ENCODE measurements around the gene TMSB4Y. TPM values are rescaled to one million over a fixed set of nuclear protein-coding genes. Genes with fewer than 3 reads are reported as not detected.

Gene TMSB4Y
- total RNA-seq, result under 1 TPM in 1 of 2 donors, not detected in 1; 0.95 TPM

- H3K27me3 Mint-ChIP-seq, result no peaks in the 10 kb centered on the region
- no peaks in the 10 kb centered on the region for H3K9me3 Mint-ChIP-seq
- H3K27ac Mint-ChIP-seq, result peak within 1 kb of the TSS in 1 of 2 donors; percentile 93
- ATAC-seq (peak in 1 of 2 donors; percentile 97), DNase-seq (ENCODE audit: low spot score) (no peak)
- peaks cover 0 to 5% of the 10 kb centered on the region in 2 donors for H3K4me1 Mint-ChIP-seq (ENCODE audit: low read depth in 2 of 2)
- H3K36me3 Mint-ChIP-seq, result no peaks in the 10 kb centered on the region
- H3K4me3 Mint-ChIP-seq, result peak within 1 kb of the TSS; percentile 86
Observed at GRCh38 chrY:13703568-13703968, at the start of gene TMSB4Y. TMSB4Y (plus strand) TSS chrY:13703899.

DNA sequence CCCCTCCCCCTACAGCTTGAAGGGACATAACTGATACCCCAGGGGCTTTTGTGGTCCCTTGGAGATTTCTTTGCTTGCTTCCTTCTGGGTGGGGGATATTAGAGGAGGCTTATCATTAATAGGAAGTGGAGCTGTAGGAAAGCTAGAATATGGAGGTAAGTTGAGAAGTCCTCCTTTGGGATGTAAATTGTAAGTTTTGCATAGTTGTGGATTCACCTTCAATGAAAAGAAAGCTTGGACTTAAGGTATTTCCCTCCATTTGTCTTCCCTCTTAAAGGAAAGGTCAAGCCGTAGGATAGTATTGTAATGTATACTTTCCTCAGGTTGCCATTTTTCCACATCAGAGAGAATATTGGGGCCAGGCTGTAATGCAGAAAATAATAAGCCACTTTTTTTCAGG is 39.5 kb upstream of the TMSB4Y start:
- Mint-ChIP-seq H3K36me3 (no peaks in the 10 kb centered on the region), H3K9me3 (no peaks in the 10 kb centered on the region)
- no peak for ATAC-seq

GRCh38 chrY:13671122-13671521 is 32.6 kb upstream of the TMSB4Y start:
- Mint-ChIP-seq H3K36me3 (no peaks in the 10 kb centered on the region), H3K9me3 (no peaks in the 10 kb centered on the region), H3K27ac (no peak overlapping the region), H3K4me1 (ENCODE audit: low read depth in 2 of 2) (no peaks in the 10 kb centered on the region), H3K4me3 (no peak overlapping the region), H3K27me3 (no peaks in the 10 kb centered on the region)
- no peak for DNase-seq (ENCODE audit: low spot score)
- no peak for ATAC-seq

More for the DNA sequence above, 39.5 kb upstream of the TMSB4Y start:
- peaks cover 0 to 3% of the 10 kb centered on the region in 2 donors for H3K27me3 Mint-ChIP-seq
- no peak overlapping the region for H3K27ac Mint-ChIP-seq
- H3K4me3 Mint-ChIP-seq, result no peak overlapping the region
- H3K4me1 Mint-ChIP-seq (ENCODE audit: low read depth in 2 of 2), result no peaks in the 10 kb centered on the region
- no peak for DNase-seq (ENCODE audit: low spot score)

DNA sequence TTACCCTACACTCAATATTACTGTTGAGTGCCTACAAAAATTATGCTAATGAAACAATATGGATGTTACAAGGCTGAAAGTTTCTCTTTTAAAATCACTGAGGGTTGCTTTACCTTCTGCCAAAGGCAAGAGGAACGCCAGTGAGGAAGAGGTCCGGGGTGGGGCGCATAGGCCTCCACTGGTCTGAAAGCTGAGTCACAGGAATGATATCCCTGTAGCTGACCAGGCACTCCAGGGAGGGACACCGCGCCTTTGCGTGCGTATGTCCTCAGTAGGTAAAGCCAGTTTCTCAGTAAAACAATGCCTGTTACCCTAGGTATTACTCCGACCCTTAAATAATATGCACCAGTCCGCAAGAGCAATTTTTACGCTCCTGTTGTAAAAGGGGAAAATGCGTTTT is 1.4 kb upstream of the TMSB4Y start:
- no peak for ATAC-seq
- no peaks in the 10 kb centered on the region for H3K27me3 Mint-ChIP-seq
- no peaks in the 10 kb centered on the region for H3K9me3 Mint-ChIP-seq
- no peak overlapping the region for H3K4me3 Mint-ChIP-seq
- no peak overlapping the region for H3K27ac Mint-ChIP-seq
- peaks cover 0 to 5% of the 10 kb centered on the region in 2 donors for H3K4me1 Mint-ChIP-seq (ENCODE audit: low read depth in 2 of 2)
- H3K36me3 Mint-ChIP-seq, result no peaks in the 10 kb centered on the region
- no peak for DNase-seq (ENCODE audit: low spot score)

DNA sequence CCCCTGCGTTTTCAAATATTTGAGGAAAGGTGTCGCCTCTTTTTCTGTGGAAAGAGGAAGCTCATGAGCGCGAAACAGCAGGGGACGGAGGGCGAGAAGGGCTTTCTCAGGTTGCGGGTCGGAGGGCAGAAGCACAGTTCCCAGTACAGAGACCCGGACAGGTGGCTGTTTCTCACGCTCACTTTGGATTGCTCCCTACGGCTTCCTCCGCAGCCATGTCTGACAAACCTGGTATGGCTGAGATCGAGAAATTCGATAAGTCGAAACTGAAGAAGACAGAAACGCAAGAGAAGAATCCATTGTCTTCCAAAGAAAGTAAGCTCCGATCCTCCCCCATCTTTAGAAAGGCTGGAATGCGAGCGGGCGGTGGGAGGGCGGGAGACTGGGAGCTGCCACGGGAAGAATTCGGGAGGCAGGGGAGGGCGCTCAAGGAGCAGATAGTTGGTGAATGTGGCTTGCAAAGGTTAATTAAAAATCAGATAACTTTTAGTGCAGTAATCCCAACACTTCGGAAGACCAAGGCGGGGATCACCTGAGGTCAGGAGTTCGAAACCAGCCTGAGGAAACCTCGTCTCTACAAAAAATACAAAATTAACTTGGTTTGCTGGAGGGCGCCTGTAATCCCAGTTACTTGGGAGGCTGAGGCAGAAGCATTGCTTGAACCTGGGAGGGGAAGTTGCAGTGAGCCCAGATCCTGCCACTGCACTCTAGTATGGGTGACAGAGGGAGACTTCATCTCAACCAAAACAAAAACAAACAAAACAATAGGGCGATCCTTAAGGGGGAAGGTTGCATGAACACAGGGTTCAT is 627 bp downstream of the TMSB4Y start:
- peak overlapping the region; percentile 86 for H3K4me3 Mint-ChIP-seq
- H3K36me3 Mint-ChIP-seq, result no peaks in the 10 kb centered on the region
- DNase-seq (ENCODE audit: low spot score) (no peak), ATAC-seq (peak in 1 of 2 donors; percentile 45)
- peaks cover 0 to 5% of the 10 kb centered on the region in 2 donors for H3K4me1 Mint-ChIP-seq (ENCODE audit: low read depth in 2 of 2)
- H3K27me3 Mint-ChIP-seq, result no peaks in the 10 kb centered on the region
- peak overlapping the region in 1 of 2 donors; percentile 93 for H3K27ac Mint-ChIP-seq
- H3K9me3 Mint-ChIP-seq, result no peaks in the 10 kb centered on the region

DNA sequence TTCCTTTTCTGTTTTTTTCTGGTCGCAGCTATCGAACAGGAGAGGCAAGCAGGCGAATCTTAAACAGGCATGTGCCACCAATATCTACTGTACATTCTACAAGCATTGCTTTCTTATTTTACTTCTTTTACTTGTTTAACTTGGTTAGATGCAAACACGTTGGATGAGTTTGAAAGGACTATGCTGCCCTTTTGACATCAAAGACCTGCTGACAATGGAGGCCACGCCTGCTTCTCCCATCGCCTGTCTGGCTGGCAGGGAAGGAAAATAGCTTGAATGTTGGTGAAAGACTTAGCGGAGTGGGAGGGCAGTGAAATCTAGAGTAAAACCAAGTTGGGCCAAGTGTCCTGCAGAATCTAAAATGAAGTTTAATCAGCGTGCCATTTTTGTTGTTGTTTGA is 1.5 kb downstream of the TMSB4Y start:
- no peaks in the 10 kb centered on the region for H3K36me3 Mint-ChIP-seq
- no peaks in the 10 kb centered on the region for H3K27me3 Mint-ChIP-seq
- peak overlapping the region in 1 of 2 donors; percentile 93 for H3K27ac Mint-ChIP-seq
- no peak for DNase-seq (ENCODE audit: low spot score)
- H3K9me3 Mint-ChIP-seq, result no peaks in the 10 kb centered on the region
- H3K4me1 Mint-ChIP-seq (ENCODE audit: low read depth in 2 of 2), result peaks cover 0 to 5% of the 10 kb centered on the region in 2 donors
- ATAC-seq, result no peak
- peak overlapping the region; percentile 86 for H3K4me3 Mint-ChIP-seq

GRCh38 chrY:13708038-13708437 is 4.3 kb downstream of the TMSB4Y start:
- Mint-ChIP-seq H3K36me3 (no peaks in the 10 kb centered on the region), H3K9me3 (no peaks in the 10 kb centered on the region), H3K27ac (no peak overlapping the region), H3K4me3 (no peak overlapping the region), H3K4me1 (ENCODE audit: low read depth in 2 of 2) (peaks cover 0 to 5% of the 10 kb centered on the region in 2 donors), H3K27me3 (no peaks in the 10 kb centered on the region)
- DNase-seq (ENCODE audit: low spot score) (no peak), ATAC-seq (no peak)

DNA sequence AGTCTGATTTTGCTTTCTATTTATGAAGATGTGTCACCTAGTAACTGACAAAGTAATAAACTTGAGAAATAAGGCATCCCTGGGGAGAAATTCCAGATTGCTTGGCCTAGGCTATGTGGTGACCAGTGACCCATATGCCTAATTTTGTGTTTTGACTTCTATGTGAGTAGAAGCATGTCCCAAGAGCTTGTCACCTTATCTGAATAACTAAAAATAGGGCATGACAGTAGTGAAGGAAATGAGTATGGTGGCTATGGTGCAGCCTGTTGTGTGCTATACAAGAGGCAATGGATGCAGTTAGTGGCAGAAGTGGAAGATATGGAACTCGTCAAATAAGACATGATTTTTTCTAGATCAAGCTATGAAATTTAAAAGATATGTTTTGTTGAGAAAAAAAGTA is 15.3 kb downstream of the TMSB4Y start:
- DNase-seq (ENCODE audit: low spot score) (no peak), ATAC-seq (no peak)
- H3K4me3 Mint-ChIP-seq, result no peak overlapping the region
- H3K9me3 Mint-ChIP-seq, result no peaks in the 10 kb centered on the region
- no peak overlapping the region for H3K27ac Mint-ChIP-seq
- no peaks in the 10 kb centered on the region for H3K27me3 Mint-ChIP-seq
- no peaks in the 10 kb centered on the region for H3K4me1 Mint-ChIP-seq (ENCODE audit: low read depth in 2 of 2)
- H3K36me3 Mint-ChIP-seq, result peaks cover 15% of the 10 kb centered on the region

GRCh38 chrY:13729517-13729916 is 25.8 kb downstream of the TMSB4Y start:
- H3K36me3 Mint-ChIP-seq, result peaks cover 5% of the 10 kb centered on the region
- H3K27ac Mint-ChIP-seq, result no peak overlapping the region
- no peaks in the 10 kb centered on the region for H3K9me3 Mint-ChIP-seq
- no peak for ATAC-seq
- H3K4me3 Mint-ChIP-seq, result no peak overlapping the region
- DNase-seq (ENCODE audit: low spot score), result no peak
- no peaks in the 10 kb centered on the region for H3K4me1 Mint-ChIP-seq (ENCODE audit: low read depth in 2 of 2)
- no peaks in the 10 kb centered on the region for H3K27me3 Mint-ChIP-seq

GRCh38 chrY:13738618-13739017 is 34.9 kb downstream of the TMSB4Y start:
- ATAC-seq (no peak), DNase-seq (ENCODE audit: low spot score) (no peak)
- no peaks in the 10 kb centered on the region for H3K27me3 Mint-ChIP-seq
- no peak overlapping the region for H3K4me3 Mint-ChIP-seq
- no peaks in the 10 kb centered on the region for H3K9me3 Mint-ChIP-seq
- H3K27ac Mint-ChIP-seq, result no peak overlapping the region
- H3K36me3 Mint-ChIP-seq, result no peaks in the 10 kb centered on the region
- no peaks in the 10 kb centered on the region for H3K4me1 Mint-ChIP-seq (ENCODE audit: low read depth in 2 of 2)

GRCh38 chrY:13751289-13752071 is 47.8 kb downstream of the TMSB4Y start:
- DNase-seq (ENCODE audit: low spot score), result no peak
- peak overlapping the region; percentile 91 for H3K4me3 Mint-ChIP-seq
- H3K36me3 Mint-ChIP-seq, result no peaks in the 10 kb centered on the region
- H3K4me1 Mint-ChIP-seq (ENCODE audit: low read depth in 2 of 2), result peaks cover 0 to 10% of the 10 kb centered on the region in 2 donors
- no peaks in the 10 kb centered on the region for H3K27me3 Mint-ChIP-seq
- ATAC-seq, result peak in 1 of 2 donors; percentile 79
- no peaks in the 10 kb centered on the region for H3K9me3 Mint-ChIP-seq
- peak overlapping the region in 1 of 2 donors; percentile 2 for H3K27ac Mint-ChIP-seq

- no peak overlapping the region for H3K4me3 Mint-ChIP-seq
- peaks cover 0 to 10% of the 10 kb centered on the region in 2 donors for H3K4me1 Mint-ChIP-seq (ENCODE audit: low read depth in 2 of 2)
- DNase-seq (ENCODE audit: low spot score) (no peak), ATAC-seq (no peak)
- no peak overlapping the region for H3K27ac Mint-ChIP-seq
- no peaks in the 10 kb centered on the region for H3K36me3 Mint-ChIP-seq
- no peaks in the 10 kb centered on the region for H3K27me3 Mint-ChIP-seq
- no peaks in the 10 kb centered on the region for H3K9me3 Mint-ChIP-seq
Observed at GRCh38 chrY:13754661-13755060, 51.0 kb downstream of the TMSB4Y start.
